Transverse colon (tissue), 4 donors: ENCODE data around the gene LRP1B.

ENCODE experiments used
- CTCF ChIP-seq, 5 experiments: fragments of 200-600 bp in 3 of 5; fragments of 450-650 bp in 2 of 5; sonication (generic) in 3 of 5; IDR thresholded peaks; 1 replicate in 2 of 5; 2 replicates in 3 of 5; pipeline ENCODE4 v1.5.1; 2016 to 2017; ENCODE audit warnings: antibody characterized with exemption in 5 of 5, inconsistent platforms in 3 of 5, mild to moderate bottlenecking in 2 of 5, moderate library complexity in 1 of 5
- EP300 ChIP-seq: sonication (generic); formaldehyde crosslinking; IDR thresholded peaks from one replicate; pipeline ENCODE4 v1.6.1; 2017; ENCODE audit warnings: antibody characterized with exemption, low read depth
- POLR2A ChIP-seq: fragments of 450-650 bp; IDR thresholded peaks from one replicate; pipeline ENCODE4 v1.6.1; 2016; ENCODE audit warnings: antibody characterized with exemption, mild to moderate bottlenecking, moderate library complexity
- POLR2AphosphoS5 ChIP-seq, 3 donors: sonication (generic); formaldehyde crosslinking; IDR thresholded peaks; one replicate each; pipeline ENCODE4 v1.6.1; 2016; ENCODE audit warnings: antibody characterized with exemption in 3 of 3

- no peak for TF ChIP-seq CTCF (IDR thresholded peaks at IDR 0.05)
- TF ChIP-seq POLR2A: no peak
- TF ChIP-seq EP300: no peak
- no peak for TF ChIP-seq POLR2AphosphoS5 (IDR thresholded peaks at IDR 0.05)
Measured at GRCh38 chr2:140242889-140243288, 1887.9 kb downstream of the LRP1B start.
